H1 (cell line): ENCODE data around the gene RAP2B. TPM values are rescaled to one million over a fixed set of nuclear protein-coding genes. Genes with fewer than 3 reads are reported as not detected.

Source experiments
- KDM1A ChIP-seq: fragments of 200-600, 300-600 bp; sonication (generic); IDR thresholded peaks from 2 replicates; pipeline ENCODE4 v1.7.1; 2016; ENCODE audit warnings: mild to moderate bottlenecking, low read length, borderline replicate concordance
- RBBP5 ChIP-seq: IDR thresholded peaks from 2 replicates; pipeline ENCODE4 v1.7.1; 2012; ENCODE audit warnings: low read depth, mild to moderate bottlenecking, inconsistent platforms, low read length, moderate library complexity, borderline replicate concordance
- SIX5 ChIP-seq: IDR thresholded peaks from 2 replicates; pipeline ENCODE4 v1.6.1; 2011; ENCODE audit warnings: mild to moderate bottlenecking, low read depth, low read length
- polyA plus RNA-seq, 7 experiments: library from polyadenylated mRNA; depleted of rRNA in 3 of 7; stranded (reverse) in 5 of 7; unstranded in 2 of 7; fragments of >200 nt in 5 of 7; fragments of 200-250 nt in 2 of 7; gene quantifications; 1 replicate in 5 of 7; 2 replicates in 1 of 7; 4 replicates in 1 of 7; pipeline versions ENCODE4 v1.2.1 to v1.2.3, GENCODE V29; 2011 to 2013; ENCODE audit warnings: missing spikeins in 2 of 7, mixed read lengths in 2 of 7
- total RNA-seq: library from RNA; stranded (reverse); fragmentation: NEBNext Ultra II Directional; extraction: Animal tissue kit (Norgen Biotek cat#: 25700); gene quantifications from 2 replicates; pipeline ENCODE4 v1.2.1, GENCODE V29; 2021

The RAP2B gene
- total and polyA plus RNA-seq, 2 of the 8 experiments (the other 6 are each of a cell fraction or from before 2014, with no cell fraction given), result 7.5 to 20.3 TPM

DNA sequence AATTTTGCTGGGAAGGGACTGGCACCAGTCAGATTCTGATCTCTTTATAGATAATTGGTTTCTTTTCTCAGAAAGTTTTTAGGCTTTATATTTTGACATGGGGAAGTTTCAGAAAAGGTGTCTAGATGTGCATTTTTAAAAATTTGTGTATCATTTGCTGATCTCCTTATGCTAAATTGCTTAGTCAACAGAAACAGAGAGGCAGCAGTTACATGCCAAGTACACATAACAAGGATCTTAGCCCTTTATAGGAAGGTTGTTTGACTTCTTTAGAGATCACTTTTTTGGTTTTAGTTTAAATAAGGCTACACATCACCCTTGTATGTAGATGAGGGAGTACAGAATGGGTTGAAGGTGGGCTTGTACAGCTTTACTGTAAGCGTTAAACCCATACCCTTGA, 53.5 kb downstream of the RAP2B start (continued):
- TF ChIP-seq RBBP5, result no peak
- no peak for TF ChIP-seq SIX5
- no peak for TF ChIP-seq KDM1A
